GM19193 (cell line): Measurements from ENCODE around the gene ISX.

Experiments used
- POLR2A ChIP-seq: IDR thresholded peaks from 4 replicates; pipeline ENCODE4 v1.6.1; 2011; ENCODE audit not compliant: insufficient read depth, insufficient read length; ENCODE audit errors: extremely low read depth

The ISX gene

GRCh38 chr22:35124691-35125219 lies 58.8 kb downstream of the ISX start:
- no peak for TF ChIP-seq POLR2A

DNA sequence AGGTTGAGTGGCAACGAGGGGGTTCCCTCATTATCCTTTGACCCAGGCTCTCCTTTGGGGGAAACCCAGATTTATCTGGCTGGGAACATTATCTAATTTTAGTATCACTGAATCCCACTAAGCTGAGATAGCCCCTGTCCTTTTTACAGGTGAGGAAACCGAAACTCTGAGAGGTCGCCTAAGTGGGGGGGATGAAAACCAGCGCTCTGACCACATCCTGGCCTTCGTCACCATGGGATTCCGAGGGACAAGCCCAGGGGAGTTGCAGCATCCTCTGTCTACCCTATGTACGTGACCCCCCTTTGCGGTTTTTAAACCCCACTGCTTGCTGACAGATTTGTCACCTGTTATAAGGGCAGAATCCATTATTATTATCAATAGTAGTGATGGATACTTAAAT lies 61.0 kb downstream of the ISX start:
- TF ChIP-seq POLR2A = no peak

DNA sequence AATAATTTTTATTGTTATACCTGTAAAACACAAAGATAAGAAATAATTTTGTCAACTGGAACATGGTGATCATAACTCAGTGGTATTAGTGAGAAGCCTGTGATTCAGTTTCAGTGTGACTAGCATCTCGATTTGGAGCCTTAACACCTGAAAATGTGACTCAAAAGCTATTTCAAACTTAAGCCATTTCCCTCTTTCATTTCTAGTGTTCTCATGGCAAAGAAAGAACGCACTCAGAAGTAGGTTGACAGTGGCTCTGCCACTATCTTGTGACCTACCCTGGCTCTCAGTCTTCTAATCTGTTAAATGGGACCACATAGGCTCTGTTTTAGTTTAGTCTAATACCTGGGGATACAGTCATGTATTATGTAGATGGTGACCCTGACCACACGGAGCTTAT lies 62.7 kb downstream of the ISX start:
- no peak for TF ChIP-seq POLR2A

GRCh38 chr22:35131525-35132000 lies 65.6 kb downstream of the ISX start:
- TF ChIP-seq POLR2A = no peak

DNA sequence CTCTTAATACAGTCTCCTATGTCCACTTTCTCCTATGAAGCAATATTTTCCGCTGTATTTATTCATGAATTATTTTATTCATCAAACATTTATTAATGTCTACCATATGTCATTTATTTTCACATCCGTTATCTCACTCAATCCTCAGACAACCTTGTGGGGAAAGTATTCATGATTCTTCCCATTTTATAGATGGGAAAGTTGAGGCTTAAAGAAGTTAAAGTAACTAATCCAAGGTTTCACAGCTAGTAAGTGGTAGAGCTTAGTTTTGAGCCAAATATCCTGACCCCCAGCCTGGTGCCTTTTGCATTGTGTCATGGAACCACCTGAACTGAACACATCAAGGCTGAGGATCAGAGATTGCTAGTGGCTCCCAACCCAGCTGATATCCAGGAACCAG lies 66.6 kb downstream of the ISX start:
- no peak for TF ChIP-seq POLR2A

- no peak for TF ChIP-seq POLR2A
These were observed 67.9 kb downstream of the ISX start for GRCh38 chr22:35133702-35134380.

GRCh38 chr22:35134637-35135036 lies 68.7 kb downstream of the ISX start:
- TF ChIP-seq POLR2A = no peak

DNA sequence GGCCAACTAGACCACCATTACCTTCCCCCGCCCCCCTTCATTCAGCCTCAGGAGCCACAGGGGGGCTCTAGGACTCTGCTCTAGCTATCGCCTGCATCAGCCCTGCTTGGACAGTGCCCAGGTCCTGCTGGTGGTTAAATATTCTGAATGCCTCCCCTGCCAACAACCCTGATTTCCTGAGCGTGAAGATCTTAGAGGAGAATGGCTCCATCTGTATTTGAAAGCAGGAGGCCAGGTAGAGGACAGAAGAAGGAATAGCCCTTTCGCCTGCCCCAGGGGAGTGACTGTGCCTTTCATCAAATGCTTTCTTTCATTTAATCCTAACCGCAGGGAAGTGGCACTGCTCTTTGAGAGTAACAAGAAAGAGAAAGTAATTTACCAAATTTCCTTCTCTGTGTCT lies 69.2 kb downstream of the ISX start:
- TF ChIP-seq POLR2A = no peak
